NCI-H2029 (cell line): ENCODE measurements around the gene PLSCR5.

ENCODE experiments used
- DNase-seq: peaks from one replicate; lab custom pipeline; 2025; lab: John Stamatoyannopoulos, UW

The PLSCR5 gene, protein sequence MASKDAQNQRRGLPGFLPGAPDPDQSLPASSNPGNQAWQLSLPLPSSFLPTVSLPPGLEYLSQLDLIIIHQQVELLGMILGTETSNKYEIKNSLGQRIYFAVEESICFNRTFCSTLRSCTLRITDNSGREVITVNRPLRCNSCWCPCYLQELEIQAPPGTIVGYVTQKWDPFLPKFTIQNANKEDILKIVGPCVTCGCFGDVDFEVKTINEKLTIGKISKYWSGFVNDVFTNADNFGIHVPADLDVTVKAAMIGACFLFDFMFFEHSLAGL

DNA sequence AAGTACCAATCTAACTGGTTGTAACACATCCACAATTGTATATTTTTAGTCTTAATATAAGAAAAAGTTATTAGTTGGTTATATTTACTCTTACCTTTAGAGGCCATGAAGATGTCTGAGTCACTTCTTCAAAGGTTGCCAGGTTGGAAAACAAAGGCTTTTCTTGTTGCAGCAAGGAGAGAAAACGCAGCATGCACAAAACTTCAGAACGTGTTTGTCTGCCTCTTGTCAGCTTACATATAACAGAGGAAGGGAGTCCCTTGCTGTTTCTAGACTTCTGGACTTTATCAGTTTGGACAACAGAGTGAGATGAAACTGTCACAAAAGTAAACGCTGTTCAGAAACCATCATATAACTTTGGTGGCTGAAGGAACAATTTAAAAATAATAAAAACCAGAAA lies at the start of gene PLSCR5:
TSS of gene PLSCR5 (minus strand) at position 241 of the 400 bp plus-strand sequence. CDS start at position 107, 134 bp downstream.
- no peak for DNase-seq

DNA sequence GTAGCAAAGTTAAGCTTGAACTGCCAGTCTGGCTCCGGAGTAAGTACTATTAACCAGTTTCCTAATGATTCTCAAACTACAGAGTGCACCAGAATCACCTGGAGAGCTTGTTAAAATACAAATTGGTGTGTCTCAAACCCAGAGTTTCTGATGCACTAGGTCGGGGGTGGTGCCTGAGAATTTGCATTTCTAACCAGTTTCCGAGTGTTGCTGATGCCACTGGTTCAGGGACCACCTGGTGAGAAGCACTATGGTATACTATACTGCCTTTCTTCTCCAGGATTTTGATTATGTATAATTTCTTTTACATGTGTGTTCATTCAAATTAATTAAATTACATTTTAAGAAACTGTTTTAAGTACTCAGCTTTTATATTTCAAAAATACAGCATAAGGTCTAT lies 48.8 kb upstream of the PLSCR5 start:
- DNase-seq: no peak

DNA sequence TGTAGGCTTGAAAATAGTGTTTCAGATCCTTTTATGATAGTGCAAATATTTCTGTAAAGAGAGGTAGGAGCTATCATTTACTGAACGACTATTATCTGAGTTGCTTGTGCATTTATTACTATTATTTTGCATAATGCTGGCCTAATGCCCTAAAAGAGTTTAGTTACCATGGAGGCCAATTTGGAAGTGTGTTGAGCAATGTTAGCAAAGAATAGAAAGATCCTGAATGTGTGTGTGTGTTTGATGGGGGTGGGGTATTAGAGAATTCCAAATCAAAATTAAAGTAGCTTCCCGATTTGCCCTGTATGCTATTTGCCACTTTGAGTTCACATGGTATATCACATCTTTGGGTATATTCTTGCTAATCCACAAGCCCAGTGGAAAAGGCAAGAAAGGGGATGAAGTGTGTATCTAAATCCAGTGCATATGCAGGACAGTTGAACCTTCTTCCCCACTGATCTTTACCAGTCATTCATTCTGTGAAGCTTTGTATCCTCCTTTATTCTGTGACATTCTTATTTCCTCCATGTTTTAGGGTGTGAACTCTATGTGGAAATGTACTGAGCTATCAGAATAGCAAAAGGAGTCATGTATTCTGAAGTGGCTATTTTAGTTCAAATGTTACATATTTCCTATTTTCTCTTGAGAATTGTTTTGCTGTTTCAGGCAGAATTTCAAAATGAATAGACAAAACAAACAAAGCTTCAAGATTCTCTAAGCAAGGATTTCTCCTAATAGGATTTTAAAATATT lies 45.7 kb upstream of the PLSCR5 start:
- DNase-seq: no peak

DNA sequence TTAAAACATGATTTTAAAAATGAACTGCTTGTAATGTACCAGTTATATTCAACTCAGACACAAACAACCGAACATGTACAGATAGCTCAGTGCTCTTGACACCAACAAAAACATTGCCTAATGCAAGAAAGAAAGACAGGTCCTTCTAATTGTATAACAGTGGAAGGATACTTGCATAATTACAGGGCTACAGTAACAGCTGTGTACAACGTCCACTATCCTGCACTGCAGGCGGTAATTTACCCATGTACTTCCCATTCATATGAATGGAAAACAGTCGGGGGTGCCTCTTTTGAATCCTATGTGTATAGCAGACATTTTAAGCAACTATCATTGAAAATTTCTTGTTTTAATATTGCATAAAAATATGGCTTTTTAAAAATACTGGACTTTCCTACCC lies 41.1 kb upstream of the PLSCR5 start:
- DNase-seq: no peak

DNA sequence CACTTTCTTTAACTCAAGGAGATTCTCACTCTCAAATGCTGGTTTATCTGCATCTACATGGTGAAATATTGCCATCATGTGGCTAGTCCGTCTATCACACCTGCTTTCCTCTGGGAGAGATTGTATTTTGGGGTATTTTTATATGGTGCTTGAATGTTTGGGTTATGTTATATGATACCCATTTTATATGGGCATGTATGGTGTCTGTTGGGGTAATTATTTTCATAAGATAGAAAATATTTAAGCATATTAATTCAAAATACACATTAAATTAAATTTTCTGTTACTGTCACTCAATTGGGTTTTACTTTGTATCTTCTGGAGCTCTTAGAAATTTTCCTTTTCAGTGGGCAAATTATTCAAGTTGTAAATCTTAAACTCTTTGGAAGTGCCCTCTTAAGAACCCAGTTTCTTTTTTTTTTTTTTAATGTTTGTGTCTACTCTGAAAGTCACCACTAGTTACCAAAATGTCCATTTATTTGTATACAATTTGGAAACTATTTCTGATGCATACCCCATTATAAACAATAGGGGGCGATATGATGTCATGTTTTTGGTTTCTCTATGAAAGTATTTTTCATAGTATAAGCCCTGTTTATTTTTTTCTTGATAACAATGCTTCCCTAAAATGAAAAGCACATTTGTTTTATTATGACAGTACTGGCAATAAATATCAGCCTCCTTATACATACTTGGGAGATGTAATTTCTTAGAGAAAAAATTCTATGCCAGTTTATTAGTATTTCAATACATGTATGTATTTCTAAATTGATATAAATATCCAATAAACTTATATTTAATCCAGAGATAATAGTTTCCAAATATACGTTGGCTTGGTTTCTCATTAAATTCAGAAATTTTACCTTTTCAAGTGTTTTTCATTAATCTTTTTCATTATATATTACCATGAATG lies 36.1 kb upstream of the PLSCR5 start:
- no peak for DNase-seq

DNA sequence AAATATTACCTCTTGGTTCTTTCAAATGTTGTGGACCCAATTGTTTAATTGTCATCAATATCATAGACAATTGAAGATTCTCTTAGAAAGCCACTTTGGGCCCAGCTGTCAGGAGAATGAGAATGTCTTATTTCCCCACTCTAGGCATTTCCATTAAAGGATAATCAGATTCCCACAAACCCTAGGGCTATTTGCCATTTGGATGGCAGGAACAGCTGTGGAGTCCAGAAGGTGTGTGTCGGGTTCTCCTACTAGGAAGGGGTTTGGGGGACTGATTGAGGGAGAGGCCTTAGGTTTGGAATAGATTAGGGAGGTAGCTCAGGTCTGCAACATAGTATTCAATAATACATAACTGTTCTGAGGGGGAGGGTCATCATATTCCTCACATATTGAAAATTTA lies 35.2 kb upstream of the PLSCR5 start:
- no peak for DNase-seq

DNA sequence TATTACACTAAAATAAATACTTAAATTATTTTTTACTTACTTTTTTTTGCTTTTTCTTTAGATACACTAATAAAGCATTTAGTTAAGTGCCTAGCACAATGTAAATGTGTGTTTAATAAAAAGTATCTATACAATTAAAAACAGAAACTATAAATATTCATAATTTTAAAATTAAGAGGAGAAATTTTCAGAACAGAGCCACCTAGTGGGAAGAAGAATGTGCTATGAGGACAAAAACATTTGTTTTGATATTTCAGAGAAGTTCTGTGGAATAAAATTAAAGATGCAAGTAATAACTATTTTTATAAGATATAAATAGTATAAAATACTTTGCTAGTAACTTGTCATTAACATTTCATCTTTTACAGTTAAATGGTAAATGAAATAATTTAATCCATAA lies 33.6 kb upstream of the PLSCR5 start:
- DNase-seq: no peak

DNA sequence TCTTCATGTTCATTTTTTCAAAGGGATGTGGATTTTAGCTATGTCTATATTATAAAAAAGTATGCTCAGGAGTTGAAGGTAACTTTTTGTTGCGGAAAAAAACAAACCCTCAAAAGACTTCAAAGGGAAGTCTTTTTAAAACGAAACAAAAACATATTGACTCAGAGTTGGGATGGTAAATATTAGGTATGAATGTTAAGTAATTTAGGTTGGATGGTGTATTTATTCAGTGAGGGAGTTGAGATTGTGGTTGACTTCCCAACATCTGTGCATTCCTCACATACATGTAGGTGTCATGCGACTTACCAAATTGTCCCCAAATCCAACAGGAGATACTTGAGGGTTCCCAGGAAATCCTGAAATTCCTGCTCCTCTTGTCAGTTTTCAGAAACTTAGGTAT lies 32.7 kb upstream of the PLSCR5 start:
- no peak for DNase-seq

DNA sequence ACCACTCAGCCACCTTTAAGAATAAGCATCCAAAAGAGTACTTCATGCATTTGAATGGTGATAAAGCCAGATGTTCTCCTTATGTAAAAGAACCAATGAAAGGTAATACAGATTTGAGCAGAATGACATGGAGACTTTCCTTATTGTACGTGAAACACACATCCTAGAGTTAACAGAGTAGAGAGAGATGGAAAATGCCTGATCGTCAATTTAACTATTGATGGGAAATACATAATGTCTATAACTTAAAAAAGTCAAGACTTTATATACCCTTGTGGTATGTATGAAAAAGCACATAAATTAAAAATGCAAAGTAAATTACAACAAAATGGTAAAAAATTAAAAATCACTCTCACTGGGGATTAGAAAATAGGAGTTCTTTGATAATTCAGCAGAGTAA lies 31.7 kb upstream of the PLSCR5 start:
- DNase-seq: no peak

DNA sequence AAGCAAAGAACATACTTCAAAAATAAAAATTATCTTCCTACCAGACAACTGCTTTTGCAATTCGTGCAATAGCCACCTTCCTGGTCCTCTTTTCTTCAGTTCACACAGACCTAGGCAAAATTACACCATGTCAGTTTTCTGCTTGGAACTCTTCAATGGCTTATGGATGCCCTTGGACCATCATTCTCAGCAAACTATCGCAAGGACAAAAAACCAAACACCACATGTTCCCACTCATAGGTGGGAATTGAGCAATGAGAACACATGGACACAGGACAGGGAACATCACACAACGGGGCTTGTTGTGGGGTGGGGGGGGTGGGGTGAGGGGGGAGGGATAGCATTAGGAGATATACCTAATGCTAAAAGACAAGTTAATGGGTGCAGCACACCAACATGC lies 29.2 kb upstream of the PLSCR5 start:
- no peak for DNase-seq

DNA sequence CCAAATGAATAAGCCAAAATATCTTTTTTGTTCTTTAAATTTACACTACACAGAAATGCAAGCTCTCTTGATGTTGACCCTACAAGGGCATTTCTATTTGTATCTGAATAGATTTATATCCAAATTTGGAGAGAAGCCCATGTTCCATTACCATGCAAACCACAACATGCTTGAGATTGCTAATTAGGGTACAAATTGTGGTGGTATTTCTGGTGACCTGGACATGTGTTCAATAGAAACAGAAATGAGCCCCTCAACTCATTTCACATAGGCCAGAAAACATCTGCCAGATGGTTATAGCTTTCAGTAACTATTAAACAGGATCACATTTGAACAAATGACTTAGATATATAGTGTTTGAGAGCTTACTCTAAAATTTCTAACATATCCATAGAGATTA lies 23.5 kb upstream of the PLSCR5 start:
- DNase-seq: no peak

DNA sequence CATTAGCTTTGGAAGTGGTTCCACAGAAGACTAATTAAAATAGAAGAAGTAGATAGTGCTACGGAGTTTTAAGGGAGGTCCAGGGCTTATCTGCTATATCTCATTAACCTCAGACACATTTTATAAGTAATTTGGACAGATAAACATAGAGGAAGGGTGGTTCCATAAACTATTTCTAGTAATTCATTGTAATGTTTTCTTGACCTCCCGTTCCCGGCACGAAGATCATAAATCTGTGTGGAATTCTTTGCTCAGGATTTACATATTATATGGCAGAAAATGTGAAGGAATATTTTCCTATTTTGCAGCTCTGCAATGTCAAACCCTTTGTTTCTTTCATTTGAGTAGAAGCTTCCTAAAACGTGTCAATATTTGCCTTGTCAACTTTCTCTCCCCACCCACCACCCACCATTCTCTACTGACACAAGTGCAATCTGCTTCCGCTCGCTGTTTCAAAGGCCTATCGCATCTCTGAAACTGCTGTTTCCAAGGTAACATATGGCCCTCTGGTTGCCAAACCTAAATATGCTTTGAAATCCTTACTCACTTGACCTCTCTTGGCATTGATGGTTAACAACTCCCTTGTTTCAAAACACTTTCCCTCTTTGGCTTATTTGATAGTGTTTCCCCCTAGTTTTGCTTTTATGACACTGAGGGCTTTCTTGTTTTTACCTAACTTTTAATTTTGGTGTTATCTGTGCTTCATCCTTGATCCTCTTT lies 21.4 kb upstream of the PLSCR5 start:
- no peak for DNase-seq

DNA sequence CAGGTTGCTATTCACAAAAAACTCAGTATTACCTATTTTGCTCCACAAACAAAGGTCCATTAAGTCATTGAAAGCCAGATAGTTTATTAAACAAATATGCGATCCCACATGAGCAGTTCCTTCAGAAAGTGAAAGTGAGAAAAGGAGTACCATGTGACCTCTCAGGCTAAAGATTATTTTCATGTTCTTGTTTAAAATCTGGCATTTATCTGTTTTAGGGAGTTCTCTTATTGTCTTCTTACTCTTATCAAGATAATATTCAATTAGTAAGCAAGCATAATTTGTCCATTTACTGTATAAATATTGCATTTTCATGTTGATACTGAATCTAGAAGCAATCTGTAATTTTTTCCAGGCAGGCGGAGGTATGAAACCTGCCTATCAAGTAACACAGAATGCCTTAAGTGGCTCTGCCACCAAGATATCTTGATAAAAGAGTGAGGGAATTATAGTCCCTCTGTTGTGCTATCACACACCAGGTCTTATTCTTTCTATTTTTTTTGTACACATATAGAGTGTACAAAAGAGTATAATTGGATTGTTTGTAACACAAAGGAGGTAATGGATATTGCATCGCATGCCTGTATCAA lies 20.1 kb upstream of the PLSCR5 start:
- no peak for DNase-seq

DNA sequence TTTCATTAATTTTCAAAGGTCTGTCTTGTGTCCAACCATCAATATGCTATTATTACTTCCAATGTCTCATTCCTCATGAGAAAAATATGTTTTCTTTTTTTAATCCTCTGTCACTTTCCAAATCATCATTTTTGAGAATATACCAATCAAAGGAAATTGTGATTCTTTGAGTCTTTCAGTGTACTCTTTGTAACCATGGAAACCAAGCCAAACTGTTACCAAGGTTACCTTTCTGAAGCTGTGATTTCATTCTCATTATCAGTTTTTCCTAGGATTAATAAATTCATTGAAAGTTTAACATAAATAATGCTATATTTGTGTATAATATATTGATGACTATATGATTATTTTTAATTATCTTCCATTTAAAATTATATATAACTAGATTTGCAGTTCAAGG lies 16.6 kb upstream of the PLSCR5 start:
- DNase-seq: no peak

DNA sequence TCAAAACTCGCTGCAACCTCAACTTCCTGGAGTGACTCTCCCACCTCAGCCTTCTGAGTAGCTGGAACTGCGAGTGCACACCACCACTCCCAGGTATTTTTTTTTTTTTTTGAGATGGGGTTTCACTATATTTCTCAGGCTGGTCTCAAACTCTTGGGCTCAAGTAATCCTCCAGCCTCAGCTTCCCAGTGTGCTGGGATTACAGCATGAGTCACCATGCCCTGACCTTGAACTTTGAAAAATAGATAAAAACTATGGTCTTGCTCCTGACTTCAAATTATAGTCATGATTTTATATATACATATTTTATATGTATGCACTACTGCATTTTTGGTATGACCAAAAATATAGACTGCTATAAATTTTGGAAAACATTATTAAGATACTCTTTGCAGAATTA lies 6.9 kb upstream of the PLSCR5 start:
- no peak for DNase-seq

DNA sequence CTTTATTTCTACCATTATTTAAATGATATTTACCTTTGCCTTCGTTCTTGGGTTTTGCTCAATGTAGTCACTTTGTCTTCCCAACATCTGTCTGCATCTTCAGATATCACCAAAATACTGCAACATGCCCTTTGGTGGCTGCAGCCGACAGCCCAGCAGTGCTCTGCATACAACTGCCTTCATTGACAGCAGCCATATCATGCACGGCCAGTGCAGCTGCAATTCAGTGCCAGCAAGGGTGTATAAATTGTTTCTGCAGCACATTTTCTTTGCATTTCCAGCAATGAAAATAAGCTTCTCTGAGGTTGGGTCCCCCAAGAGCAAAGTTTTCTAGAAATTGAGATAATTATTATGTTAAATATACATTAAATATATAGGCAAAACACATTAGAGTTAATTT lies 6.0 kb upstream of the PLSCR5 start:
- DNase-seq: no peak

DNA sequence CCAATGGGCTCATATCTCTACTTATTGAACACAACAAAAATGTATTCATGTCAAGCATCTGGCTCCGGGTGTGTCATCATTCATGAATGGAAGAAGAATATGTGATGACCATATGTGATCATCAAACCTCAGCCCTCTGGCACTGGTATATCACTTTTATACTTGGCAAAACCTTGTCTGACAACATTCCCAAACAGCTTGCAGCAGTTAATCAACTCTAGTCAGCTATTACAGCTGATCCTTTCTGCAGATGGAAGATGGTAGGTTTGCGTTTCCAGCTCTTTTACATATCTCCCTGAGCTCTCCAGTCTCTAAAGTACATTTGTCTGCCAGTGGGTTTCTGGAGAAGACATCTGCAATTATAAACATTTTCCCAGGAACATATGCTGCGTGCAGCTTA lies 6.6 kb downstream of the PLSCR5 start:
- no peak for DNase-seq

DNA sequence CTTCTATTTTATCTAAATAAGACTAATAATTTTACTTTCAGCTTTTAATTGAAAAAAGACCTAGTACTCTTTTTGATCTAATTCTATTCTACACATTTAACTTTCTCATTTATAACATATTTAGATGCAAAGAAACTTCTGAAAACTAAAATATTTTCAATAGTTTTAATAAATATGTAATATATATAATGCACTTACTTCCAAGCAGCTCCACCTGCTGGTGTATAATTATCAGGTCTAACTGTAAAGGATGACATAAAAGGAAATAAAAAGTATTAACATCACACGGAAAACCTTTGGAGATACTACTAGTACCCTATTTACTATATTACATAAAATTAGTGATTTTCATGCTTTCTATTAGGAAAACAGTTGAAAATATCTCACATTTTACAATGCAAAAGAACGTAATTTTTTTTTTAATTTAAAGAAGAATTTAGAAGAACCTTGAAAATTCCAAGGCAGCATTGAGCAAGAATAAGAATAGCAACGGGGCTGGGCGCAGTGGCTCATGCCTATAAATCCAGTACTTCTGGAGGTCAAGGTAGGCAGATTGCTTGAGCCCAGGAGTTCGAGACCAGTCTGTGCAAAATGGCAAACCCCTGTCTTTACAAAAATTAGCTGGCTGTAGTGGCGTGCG lies 10.2 kb downstream of the PLSCR5 start:
- DNase-seq: no peak

DNA sequence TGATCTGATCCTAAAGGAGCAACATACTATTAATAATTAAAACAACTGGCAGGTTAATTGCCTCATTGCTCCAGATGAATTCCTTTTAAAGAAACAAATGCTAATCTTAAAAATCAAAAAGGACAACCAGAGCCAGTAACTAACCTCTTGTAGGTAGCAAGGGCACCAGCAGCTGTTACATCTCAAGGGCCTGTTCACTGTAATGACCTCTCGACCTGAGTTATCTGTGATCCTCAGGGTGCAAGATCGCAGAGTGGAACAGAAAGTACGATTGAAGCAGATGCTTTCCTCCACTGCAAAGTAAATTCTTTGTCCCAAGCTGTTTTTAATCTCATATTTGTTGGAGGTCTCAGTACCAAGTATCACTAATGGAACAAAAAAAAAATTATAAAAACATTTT lies 11.4 kb downstream of the PLSCR5 start:
- no peak for DNase-seq

DNA sequence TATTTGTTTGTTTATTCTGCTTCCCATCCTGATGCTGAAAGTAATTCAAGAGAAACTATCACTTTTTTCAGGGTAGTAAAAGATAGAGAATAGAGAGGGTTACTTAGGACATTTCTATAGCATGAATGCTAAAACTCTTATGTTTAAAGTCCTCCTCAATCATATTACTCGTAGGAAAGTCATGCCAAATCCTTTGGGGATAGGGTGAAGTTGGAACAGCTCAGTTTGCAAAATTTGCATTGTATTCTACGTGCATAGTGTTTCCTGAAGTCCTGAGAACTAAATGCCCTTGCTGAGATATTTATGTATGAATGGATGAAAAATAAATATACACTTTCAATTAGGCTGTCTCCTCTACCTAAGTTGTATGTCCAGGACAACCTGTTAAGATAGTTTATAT lies 14.6 kb downstream of the PLSCR5 start:
- DNase-seq: no peak

DNA sequence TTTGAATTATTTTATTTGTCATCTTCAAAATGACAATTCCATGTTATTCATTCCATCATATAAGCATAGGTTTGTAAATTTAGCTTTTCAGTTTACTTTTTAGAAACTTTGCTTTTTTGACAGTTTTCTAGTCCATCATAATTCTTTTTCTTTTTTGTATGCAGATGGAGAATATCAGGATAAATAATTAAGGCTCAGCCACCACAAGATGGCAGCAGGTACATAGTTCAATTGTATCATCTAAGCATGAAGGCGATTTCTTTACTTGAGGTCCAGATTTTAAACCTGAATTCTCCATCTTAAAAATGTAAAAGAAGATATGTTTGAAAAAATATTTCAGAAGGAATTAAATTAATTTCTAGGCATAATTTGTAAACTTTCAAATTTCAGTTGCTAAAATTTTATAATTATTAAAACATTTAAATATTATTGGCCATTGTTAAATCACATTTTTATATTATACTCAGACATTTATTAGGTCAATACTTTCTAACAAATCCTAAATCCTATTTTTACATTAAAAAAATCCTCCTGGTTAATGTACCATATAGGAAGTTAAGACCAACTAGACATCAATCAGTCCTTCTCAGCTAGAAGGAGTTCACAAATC lies 15.1 kb downstream of the PLSCR5 start:
- DNase-seq: no peak
